ENCODE data around the gene RAB5B. TPM values are rescaled to one million over a fixed set of nuclear protein-coding genes. Genes with fewer than 3 reads are reported as not detected.
A peak's percentile ranks its signal among the peaks of the same experiment; 100 is the strongest.

The RAB5B gene
- total RNA-seq, 3 donors from 2014 or later (not counting 1 experiment from before 2014, with no cell fraction given), result 69.4 to 80.0 (median 78.2) TPM

- Mint-ChIP-seq H3K4me1 (peaks cover 26 to 31% of the 10 kb centered on the region in 2 donors), H3K4me3 (no peak overlapping the region), H3K27ac (no peak overlapping the region), H3K9me3 (no peaks in the 10 kb centered on the region), H3K36me3 (no peaks in the 10 kb centered on the region), H3K27me3 (ENCODE audit: low read depth in 2 of 2) (no peaks in the 10 kb centered on the region)
- 98% methylated on average over 4 of the region's 4 CpGs for WGBS (ENCODE audit: insufficient coverage)
- peaks cover 29% of the 10 kb centered on the region for H3K4me1 ChIP-seq (ENCODE audit: control insufficient read depth, insufficient read depth, low read length)
- H3K9me3 ChIP-seq (ENCODE audit: control insufficient read depth, insufficient read depth, low read length), result no peaks in the 10 kb centered on the region
- H3K36me3 ChIP-seq (ENCODE audit: control insufficient read depth, insufficient read depth, low read length), result no peaks in the 10 kb centered on the region
- no peaks in the 10 kb centered on the region for H3K27me3 ChIP-seq (ENCODE audit: control insufficient read depth, insufficient read depth, low read length)
- no peak overlapping the region for H3K4me3 ChIP-seq (ENCODE audit: low read length)
- intact Hi-C loops (cut with micrococcal nuclease), result no loop called here
- ATAC-seq, result no peak
- no peak overlapping the region for H3K27ac ChIP-seq (ENCODE audit: low read length)
- TF ChIP-seq CTCF (IDR thresholded peaks at IDR 0.05), result no peak
- no peak for DNase-seq
Measured at GRCh38 chr12:55969356-55969755, 4.5 kb upstream of the RAB5B start.

GRCh38 chr12:55970775-55971174 is 3.1 kb upstream of the RAB5B start:
- Mint-ChIP-seq H3K27ac (no peak overlapping the region), H3K27me3 (ENCODE audit: low read depth in 2 of 2) (no peaks in the 10 kb centered on the region), H3K9me3 (no peaks in the 10 kb centered on the region), H3K4me3 (no peak overlapping the region), H3K36me3 (no peaks in the 10 kb centered on the region), H3K4me1 (peaks cover 21 to 30% of the 10 kb centered on the region in 2 donors)
- Histone ChIP-seq H3K27me3 (ENCODE audit: control insufficient read depth, insufficient read depth, low read length) (no peaks in the 10 kb centered on the region), H3K36me3 (ENCODE audit: control insufficient read depth, insufficient read depth, low read length) (no peaks in the 10 kb centered on the region), H3K9me3 (ENCODE audit: control insufficient read depth, insufficient read depth, low read length) (no peaks in the 10 kb centered on the region), H3K27ac (ENCODE audit: low read length) (no peak overlapping the region), H3K4me1 (ENCODE audit: control insufficient read depth, insufficient read depth, low read length) (peaks cover 32% of the 10 kb centered on the region), H3K4me3 (ENCODE audit: low read length) (no peak overlapping the region)
- intact Hi-C loops (cut with micrococcal nuclease), result loop anchor here (5.0 kb wide), 1 partner anchor 252 kb away; the partner anchor contains the start of genes NABP2 and RNF41
- no peak for TF ChIP-seq CTCF (IDR thresholded peaks at IDR 0.05)
- WGBS (ENCODE audit: insufficient coverage), result 96% methylated on average over 7 of the region's 7 CpGs
- ATAC-seq (no peak), DNase-seq (no peak)

- Histone ChIP-seq H3K36me3 (ENCODE audit: control insufficient read depth, insufficient read depth, low read length) (no peaks in the 10 kb centered on the region), H3K9me3 (ENCODE audit: control insufficient read depth, insufficient read depth, low read length) (no peaks in the 10 kb centered on the region), H3K4me1 (ENCODE audit: control insufficient read depth, insufficient read depth, low read length) (peaks cover 21% of the 10 kb centered on the region), H3K4me3 (ENCODE audit: low read length) (no peak overlapping the region), H3K27ac (ENCODE audit: low read length) (no peak overlapping the region), H3K27me3 (ENCODE audit: control insufficient read depth, insufficient read depth, low read length) (no peaks in the 10 kb centered on the region)
- no peaks in the 10 kb centered on the region for H3K9me3 Mint-ChIP-seq
- no peak for TF ChIP-seq CTCF (IDR thresholded peaks at IDR 0.05)
- H3K27ac Mint-ChIP-seq, result no peak overlapping the region
- intact Hi-C loops (cut with micrococcal nuclease), result loop anchor here (2.0 to 5.0 kb wide), 2 partner anchors 45 to 250 kb away; partner anchors contain the start of genes NABP2, PYM1 and RNF41
- ATAC-seq, result no peak
- no peaks in the 10 kb centered on the region for H3K27me3 Mint-ChIP-seq (ENCODE audit: low read depth in 2 of 2)
- WGBS (ENCODE audit: insufficient coverage), result 81% methylated on average over 2 of the region's 3 CpGs
- no peak for DNase-seq
- H3K36me3 Mint-ChIP-seq, result no peaks in the 10 kb centered on the region
- peaks cover 22 to 24% of the 10 kb centered on the region in 2 donors for H3K4me1 Mint-ChIP-seq
- no peak overlapping the region for H3K4me3 Mint-ChIP-seq
Measured at GRCh38 chr12:55972042-55972441, 1.8 kb upstream of the RAB5B start.

- intact Hi-C loops (cut with micrococcal nuclease), result loop anchor here (2.0 to 5.0 kb wide), 2 partner anchors 46 to 250 kb away; partner anchors contain the start of genes NABP2, PYM1 and RNF41
- H3K9me3 Mint-ChIP-seq, result no peaks in the 10 kb centered on the region
- Histone ChIP-seq H3K27me3 (ENCODE audit: control insufficient read depth, insufficient read depth, low read length) (no peaks in the 10 kb centered on the region), H3K4me1 (ENCODE audit: control insufficient read depth, insufficient read depth, low read length) (peaks cover 17% of the 10 kb centered on the region), H3K4me3 (ENCODE audit: low read length) (peak overlapping the region; percentile 73), H3K27ac (ENCODE audit: low read length) (peak overlapping the region; percentile 84), H3K36me3 (ENCODE audit: control insufficient read depth, insufficient read depth, low read length) (no peaks in the 10 kb centered on the region), H3K9me3 (ENCODE audit: control insufficient read depth, insufficient read depth, low read length) (no peaks in the 10 kb centered on the region)
- no peaks in the 10 kb centered on the region for H3K27me3 Mint-ChIP-seq (ENCODE audit: low read depth in 2 of 2)
- peaks cover 22 to 23% of the 10 kb centered on the region in 2 donors for H3K4me1 Mint-ChIP-seq
- H3K4me3 Mint-ChIP-seq, result no peak overlapping the region
- ATAC-seq (no peak), DNase-seq (no peak)
- no peak for TF ChIP-seq CTCF (IDR thresholded peaks at IDR 0.05)
- no peak overlapping the region for H3K27ac Mint-ChIP-seq
- no CpG with 5 or more reads among the region's 1 CpG for WGBS (ENCODE audit: insufficient coverage)
- no peaks in the 10 kb centered on the region for H3K36me3 Mint-ChIP-seq
Measured at GRCh38 chr12:55972456-55972855, 1.4 kb upstream of the RAB5B start.

Measured in natural killer cell (primary cell).